Measurements from ENCODE around the gene SEC31A.
"Not testable (repeated sequence)": the region's sequence is repeated elsewhere in the genome, so short reads cannot be mapped to it uniquely, and the experiment has no call there.

DNA sequence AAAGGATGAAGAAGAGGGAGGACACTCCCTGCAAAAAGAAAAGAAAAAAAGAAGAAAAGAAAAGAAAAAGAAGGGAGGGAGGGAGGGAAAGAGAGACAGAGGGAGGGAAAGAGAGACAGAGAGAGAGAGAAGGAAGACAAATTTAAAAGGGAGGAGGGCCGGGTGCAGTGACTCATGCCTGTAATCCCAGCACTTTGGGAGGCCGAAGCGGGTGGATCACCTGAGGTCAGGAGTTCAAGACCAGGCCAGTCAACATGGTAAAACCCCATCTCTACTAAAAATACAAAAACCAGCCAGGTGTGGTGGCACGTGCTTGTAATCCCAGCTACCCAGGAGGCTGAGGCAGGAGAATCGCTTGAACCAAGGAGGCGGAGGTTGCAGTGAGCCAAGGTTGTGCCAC lies 24.9 kb downstream of the SEC31A start:
- not testable (repeated sequence) for TF ChIP-seq POLR2AphosphoS5 (IDR thresholded peaks at IDR 0.05)
- TF ChIP-seq, protein P1, sequence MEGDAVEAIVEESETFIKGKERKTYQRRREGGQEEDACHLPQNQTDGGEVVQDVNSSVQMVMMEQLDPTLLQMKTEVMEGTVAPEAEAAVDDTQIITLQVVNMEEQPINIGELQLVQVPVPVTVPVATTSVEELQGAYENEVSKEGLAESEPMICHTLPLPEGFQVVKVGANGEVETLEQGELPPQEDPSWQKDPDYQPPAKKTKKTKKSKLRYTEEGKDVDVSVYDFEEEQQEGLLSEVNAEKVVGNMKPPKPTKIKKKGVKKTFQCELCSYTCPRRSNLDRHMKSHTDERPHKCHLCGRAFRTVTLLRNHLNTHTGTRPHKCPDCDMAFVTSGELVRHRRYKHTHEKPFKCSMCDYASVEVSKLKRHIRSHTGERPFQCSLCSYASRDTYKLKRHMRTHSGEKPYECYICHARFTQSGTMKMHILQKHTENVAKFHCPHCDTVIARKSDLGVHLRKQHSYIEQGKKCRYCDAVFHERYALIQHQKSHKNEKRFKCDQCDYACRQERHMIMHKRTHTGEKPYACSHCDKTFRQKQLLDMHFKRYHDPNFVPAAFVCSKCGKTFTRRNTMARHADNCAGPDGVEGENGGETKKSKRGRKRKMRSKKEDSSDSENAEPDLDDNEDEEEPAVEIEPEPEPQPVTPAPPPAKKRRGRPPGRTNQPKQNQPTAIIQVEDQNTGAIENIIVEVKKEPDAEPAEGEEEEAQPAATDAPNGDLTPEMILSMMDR (IDR thresholded peaks at IDR 0.05) = not testable (repeated sequence)
